HG03108 (cell line): ENCODE results near the gene LCAT.
"Not testable (repeated sequence)": the region's sequence is repeated elsewhere in the genome, so short reads cannot be mapped to it uniquely, and the experiment has no call there.

Source experiments
- ATAC-seq: cut with Tn5 transposase; IDR thresholded peaks from one replicate; pipeline ENCODE4 v1.9.1; 2021; ENCODE audit warnings: moderate library complexity; ENCODE audit not compliant: unreplicated experiment

The LCAT gene

GRCh38 chr16:67915831-67916723 is 27.8 kb downstream of the LCAT start:
- no peak for ATAC-seq

- not testable (repeated sequence) for ATAC-seq
These were observed 28.5 kb downstream of the LCAT start for GRCh38 chr16:67915496-67915769.

GRCh38 chr16:67914758-67915495 is 29.0 kb downstream of the LCAT start:
- ATAC-seq, result no peak

GRCh38 chr16:67910158-67910557 is 33.8 kb downstream of the LCAT start:
- ATAC-seq, result no peak

GRCh38 chr16:67909056-67909742 is 34.7 kb downstream of the LCAT start:
- no peak for ATAC-seq

GRCh38 chr16:67907397-67908180 is 36.3 kb downstream of the LCAT start:
- ATAC-seq, result no peak

GRCh38 chr16:67902831-67903230 is 41.1 kb downstream of the LCAT start:
- no peak for ATAC-seq

- ATAC-seq, result no peak
These were observed 42.2 kb downstream of the LCAT start for GRCh38 chr16:67901734-67902133.

- ATAC-seq, result no peak
These were observed 46.7 kb downstream of the LCAT start for GRCh38 chr16:67897231-67897630.

- ATAC-seq, result no peak
These were observed 50.0 kb downstream of the LCAT start for GRCh38 chr16:67893743-67894399.

- ATAC-seq, result peak; percentile 89
These were observed 50.8 kb downstream of the LCAT start, which contains the start of gene PSKH1 for GRCh38 chr16:67892899-67893742. Gene PSKH1 (plus strand): TSS chr16:67893254. CDS start chr16:67908750, 15,496 bp downstream.

- ATAC-seq, result no peak
These were observed 51.5 kb downstream of the LCAT start for GRCh38 chr16:67892375-67892774.
